HL-60/S4 treated with phorbol 12-myristate 13-acetate at 8.2 ng/mL for 4 days and 3 days (cell line): Measurements from ENCODE around the gene IRF8.
"Not testable (repeated sequence)": the region's sequence is repeated elsewhere in the genome, so short reads cannot be mapped to it uniquely, and the experiment has no call there.

Experiments
- in situ Hi-C: fragments of 300-500 bp; cut with MboI; formaldehyde crosslinking; loops from 2 replicates; pipeline ENCODE4 v1.15.0; 2022; ENCODE audit warnings: low sequenced_read_pairs

Gene IRF8

GRCh38 chr16:85929259-85929721 lies 30.3 kb downstream of the IRF8 start:
- in situ Hi-C loops = no loop called here

- in situ Hi-C loops = no loop called here
These were observed 31.3 kb downstream of the IRF8 start for GRCh38 chr16:85930301-85930700.

GRCh38 chr16:85931596-85932402 lies 32.8 kb downstream of the IRF8 start:
- in situ Hi-C loops = no loop called here

- in situ Hi-C loops = no loop called here
These were observed 35.2 kb downstream of the IRF8 start for GRCh38 chr16:85934210-85934609.

- in situ Hi-C loops = no loop called here
These were observed 36.5 kb downstream of the IRF8 start for GRCh38 chr16:85935391-85935973.

- in situ Hi-C loops = no loop called here
These were observed 37.2 kb downstream of the IRF8 start for GRCh38 chr16:85935974-85936760.

- in situ Hi-C loops = no loop called here
These were observed 37.9 kb downstream of the IRF8 start for GRCh38 chr16:85936816-85937215.

- in situ Hi-C loops = no loop called here
These were observed 41.3 kb downstream of the IRF8 start for GRCh38 chr16:85940214-85940613.

- in situ Hi-C loops = no loop called here
These were observed 43.1 kb downstream of the IRF8 start for GRCh38 chr16:85941863-85942644.

- in situ Hi-C loops = not testable (repeated sequence)
These were observed 43.7 kb downstream of the IRF8 start for GRCh38 chr16:85942659-85943058.

GRCh38 chr16:85943711-85944110 lies 44.7 kb downstream of the IRF8 start:
- in situ Hi-C loops = no loop called here

- in situ Hi-C loops = no loop called here
These were observed 45.8 kb downstream of the IRF8 start for GRCh38 chr16:85944572-85945423.

- in situ Hi-C loops = no loop called here
These were observed 46.4 kb downstream of the IRF8 start for GRCh38 chr16:85945424-85945751.

- in situ Hi-C loops = no loop called here
These were observed 47.7 kb downstream of the IRF8 start for GRCh38 chr16:85946541-85947124.

- in situ Hi-C loops = no loop called here
These were observed 48.5 kb downstream of the IRF8 start for GRCh38 chr16:85947230-85948137.

GRCh38 chr16:85948138-85948509 lies 49.2 kb downstream of the IRF8 start:
- in situ Hi-C loops = no loop called here

- in situ Hi-C loops = no loop called here
These were observed 49.8 kb downstream of the IRF8 start for GRCh38 chr16:85948616-85949265.
